GM23338 (cell line): ENCODE measurements around the gene ANKLE2. TPM values are rescaled to one million over a fixed set of nuclear protein-coding genes. Genes with fewer than 3 reads are reported as not detected.

Experiments used
- ATAC-seq: fragments of 200-7000 bp; cut with Tn5 transposase; 3 replicates; pipeline ENCODE4 v1.9.1; 2020
- DNase-seq: peaks from one replicate; pipeline ENCODE4 v3.0.0-alpha.2; 2015; ENCODE audit warnings: low spot score
- H2AFZ ChIP-seq: fragments of 200-600 bp; sonication (generic); 2 replicates; pipeline ENCODE4 v1.8.0; 2016; ENCODE audit warnings: antibody characterized with exemption, mild to moderate bottlenecking, moderate library complexity
- H3F3A ChIP-seq: fragments of 200-600 bp; sonication (generic); replicated peaks from 2 replicates; pipeline ENCODE4 v1.8.0; 2017; ENCODE audit warnings: antibody characterized with exemption, mixed run types, low read depth
- H3K27ac ChIP-seq: fragments of 200-600 bp; sonication (generic); 2 replicates; pipeline ENCODE4 v1.6.1; 2016; ENCODE audit warnings: low read depth
- H3K27me3 ChIP-seq: fragments of 200-600 bp; sonication (generic); 2 replicates; pipeline ENCODE4 v1.8.0; 2016; ENCODE audit warnings: mild to moderate bottlenecking, mixed run types, moderate library complexity; ENCODE audit not compliant: insufficient read depth
- H3K36me3 ChIP-seq: fragments of 200-600 bp; sonication (generic); 2 replicates; pipeline ENCODE4 v1.8.0; 2016; ENCODE audit warnings: mild to moderate bottlenecking; ENCODE audit not compliant: insufficient read depth
- H3K4me1 ChIP-seq: fragments of 200-600 bp; sonication (generic); 2 replicates; pipeline ENCODE4 v1.8.0; 2016; ENCODE audit warnings: mild to moderate bottlenecking, moderate library complexity; ENCODE audit not compliant: insufficient read depth
- H3K4me2 ChIP-seq: fragments of 200-600 bp; sonication (generic); 2 replicates; pipeline ENCODE4 v1.7.1; 2017; ENCODE audit warnings: mixed run types
- H3K4me3 ChIP-seq: fragments of 200-600 bp; sonication (generic); 2 replicates; pipeline ENCODE4 v1.6.1; 2016; ENCODE audit warnings: mixed run types
- H3K79me2 ChIP-seq: fragments of 200-600 bp; sonication (generic); replicated peaks from 2 replicates; pipeline ENCODE4 v1.8.0; 2017; ENCODE audit warnings: mild to moderate bottlenecking; ENCODE audit not compliant: insufficient read depth
- H3K9me2 ChIP-seq: fragments of 200-600 bp; sonication (generic); 2 replicates; pipeline ENCODE4 v1.8.0; 2017; ENCODE audit not compliant: insufficient read depth
- H4K20me1 ChIP-seq: fragments of 200-600 bp; sonication (generic); replicated peaks from 2 replicates; pipeline ENCODE4 v1.8.0; 2017; ENCODE audit warnings: mild to moderate bottlenecking; ENCODE audit not compliant: insufficient read depth
- H3K27ac Mint-ChIP-seq: 2 replicates; pipeline ENCODE4 v1.8.0; 2020; ENCODE audit warnings: inconsistent platforms, mild to moderate bottlenecking, moderate library complexity, mixed read lengths
- H3K27me3 Mint-ChIP-seq: 3 replicates; pipeline ENCODE4 v1.8.0; 2022; ENCODE audit warnings: low read depth, mild to moderate bottlenecking, moderate library complexity, mixed read lengths, inconsistent platforms; ENCODE audit not compliant: insufficient read depth, poor library complexity
- H3K36me3 Mint-ChIP-seq: 3 replicates; pipeline ENCODE4 v1.8.0; 2021; ENCODE audit warnings: low read depth, mild to moderate bottlenecking, inconsistent platforms, moderate library complexity, mixed read lengths
- H3K4me1 Mint-ChIP-seq: 3 replicates; pipeline ENCODE4 v1.8.0; 2020; ENCODE audit warnings: mild to moderate bottlenecking, inconsistent platforms, mixed read lengths
- H3K4me3 Mint-ChIP-seq: 3 replicates; pipeline ENCODE4 v1.8.0; 2021; ENCODE audit warnings: moderate library complexity, mild to moderate bottlenecking, inconsistent platforms, mixed read lengths
- H3K9me3 Mint-ChIP-seq: 3 replicates; pipeline ENCODE4 v1.8.0; 2020; ENCODE audit warnings: moderate library complexity, mild to moderate bottlenecking, inconsistent platforms, mixed read lengths
- CREB1 ChIP-seq: fragments of 250-450 bp; sonication (Bioruptor Pico); IDR thresholded peaks from 2 replicates; pipeline ENCODE4 v1.5.0; 2020; ENCODE audit warnings: low read depth, mild to moderate bottlenecking, moderate library complexity
- EZH2 ChIP-seq: fragments of 200-600 bp; sonication (generic); IDR thresholded peaks from one replicate; pipeline ENCODE4 v1.8.0; 2017; ENCODE audit warnings: antibody characterized with exemption, mild to moderate bottlenecking, low read depth; ENCODE audit not compliant: unreplicated experiment
- EZH2phosphoT487 ChIP-seq: fragments of 200-600 bp; sonication (generic); IDR thresholded peaks from one replicate; pipeline ENCODE4 v1.8.1; 2018; ENCODE audit warnings: antibody characterized with exemption; ENCODE audit not compliant: unreplicated experiment
- JUNB ChIP-seq: IDR thresholded peaks from one replicate; pipeline ENCODE4 v1.6.1; 2016; ENCODE audit warnings: antibody characterized with exemption; ENCODE audit not compliant: unreplicated experiment
- NANOG ChIP-seq: IDR thresholded peaks from 2 replicates; pipeline ENCODE4 v1.6.1; 2016; ENCODE audit warnings: antibody characterized with exemption, borderline replicate concordance
- POLR2AphosphoS5 ChIP-seq: IDR thresholded peaks from 2 replicates; pipeline ENCODE4 v1.6.1; 2016; ENCODE audit warnings: antibody characterized with exemption, low read depth
- REST ChIP-seq: IDR thresholded peaks from one replicate; pipeline ENCODE4 v1.6.1; 2018; ENCODE audit warnings: antibody characterized with exemption; ENCODE audit not compliant: unreplicated experiment
- STAT1 ChIP-seq: IDR thresholded peaks from one replicate; pipeline ENCODE4 v1.6.1; 2016; ENCODE audit warnings: antibody characterized with exemption; ENCODE audit not compliant: unreplicated experiment
- ZNF331 ChIP-seq: fragments of 250-450 bp; sonication (Bioruptor Pico); IDR thresholded peaks from 2 replicates; pipeline ENCODE4 v1.5.0; 2020; ENCODE audit warnings: low read depth, mild to moderate bottlenecking, moderate library complexity
- polyA plus RNA-seq: library from polyadenylated mRNA; unstranded; fragments of >200 nt; fragmentation: Nextera tagmentation; extraction: Ambion mirVana; gene quantifications from 2 replicates; pipeline ENCODE4 v1.2.1, GENCODE V29; 2016
- total RNA-seq: library from RNA; depleted of rRNA; stranded (reverse); fragments of >200 nt; shearing (Covaris generic); gene quantifications from 2 replicates; pipeline ENCODE4 v1.2.3, GENCODE V29; 2014
- TF ChIP-seq, protein P1 (sequence below): fragments of 250-450 bp; sonication (Bioruptor Pico); IDR thresholded peaks from 2 replicates; pipeline ENCODE4 v1.5.0; 2020; ENCODE audit warnings: mild to moderate bottlenecking, moderate library complexity

Gene ANKLE2
- total and polyA plus RNA-seq, 2 experiments from 2014 or later, result 27.2 to 63.7 TPM

DNA sequence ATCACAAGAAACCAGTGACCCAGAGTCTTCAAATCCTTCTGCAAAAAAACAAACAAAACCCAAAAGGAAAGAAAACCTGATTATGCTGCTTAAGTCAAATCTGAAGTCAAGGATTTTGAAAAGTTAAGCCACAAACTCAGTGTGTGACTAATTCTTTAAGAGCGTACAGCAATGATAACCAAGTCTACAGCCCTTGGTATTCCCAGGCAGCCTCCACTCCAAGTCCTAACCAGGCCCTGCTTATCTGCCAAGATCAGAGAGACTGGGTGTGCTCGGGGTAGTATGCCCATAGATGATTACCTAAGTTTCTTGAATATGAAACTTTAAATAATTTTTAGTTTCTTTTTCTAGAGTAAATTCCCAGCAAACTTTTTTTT, 37.9 kb downstream of the ANKLE2 start:
- peaks cover 18% of the 10 kb centered on the region for H4K20me1 ChIP-seq
- H2AFZ ChIP-seq, result no peak overlapping the region
- Mint-ChIP-seq H3K36me3 (peaks cover 90% of the 10 kb centered on the region), H3K4me3 (no peak overlapping the region), H3K27me3 (peaks cover 24% of the 10 kb centered on the region), H3K9me3 (peaks cover 4% of the 10 kb centered on the region), H3K27ac (no peak overlapping the region), H3K4me1 (no peaks in the 10 kb centered on the region)
- no peaks in the 10 kb centered on the region for H3K4me1 ChIP-seq
- no peaks in the 10 kb centered on the region for H3K27me3 ChIP-seq
- DNase-seq, result no peak
- TF ChIP-seq JUNB (no peak), STAT1 (no peak), POLR2AphosphoS5 (peak; percentile 26; the same call in 1 of the 2 replicates)
- peak overlapping the region; percentile 39; the same call in 1 of the 2 replicates for H3K27ac ChIP-seq
- H3K36me3 ChIP-seq, result peaks cover 21% of the 10 kb centered on the region
- H3K4me2 ChIP-seq, result no peak overlapping the region
- no peak overlapping the region for H3K4me3 ChIP-seq
- H3K79me2 ChIP-seq, result peaks cover 6% of the 10 kb centered on the region
- H3F3A ChIP-seq, result peaks cover 24% of the 10 kb centered on the region
- no peak for ATAC-seq
- H3K9me2 ChIP-seq, result no peaks in the 10 kb centered on the region

DNA sequence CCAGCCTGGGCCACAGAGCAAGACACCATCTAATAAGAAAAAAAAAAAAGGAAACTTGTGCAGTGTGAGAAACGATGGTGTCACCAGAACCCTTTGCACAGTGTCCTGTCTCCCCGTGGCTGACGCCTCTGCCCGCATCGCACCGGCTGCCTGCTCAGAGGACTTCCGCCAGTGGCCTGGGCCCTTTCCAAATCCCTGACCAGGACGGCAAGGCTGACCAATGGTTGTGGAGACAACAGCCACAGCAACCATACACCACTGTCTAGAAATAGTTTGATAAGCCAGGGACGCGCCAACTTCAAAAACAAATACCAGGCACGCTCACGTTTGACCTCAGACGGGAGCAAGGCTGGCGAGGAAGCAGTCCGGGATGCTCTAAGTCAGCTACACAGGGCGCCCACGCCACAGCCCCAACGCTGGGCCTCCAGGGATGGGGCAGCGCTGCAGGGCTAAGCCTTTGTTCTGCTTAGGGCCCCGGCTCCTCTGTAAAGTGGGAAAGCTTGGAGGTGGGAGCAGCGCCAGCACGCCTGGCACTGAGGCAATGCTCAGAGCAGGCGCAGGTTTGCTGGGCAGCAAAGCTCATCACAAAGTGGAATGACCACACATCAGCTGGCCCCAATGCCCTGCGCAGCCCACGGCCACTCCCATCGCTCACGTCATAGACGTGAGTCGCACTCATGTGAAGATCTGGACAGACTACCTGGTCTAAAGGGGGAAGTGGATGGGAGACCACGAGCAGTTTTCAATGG, 38.4 kb downstream of the ANKLE2 start:
- no peaks in the 10 kb centered on the region; the same call in 2 of the 3 replicates for H3K9me3 Mint-ChIP-seq
- ATAC-seq (peak; percentile 17; the same call in 1 of the 3 replicates), DNase-seq (no peak)
- H3K27ac ChIP-seq, result peak overlapping the region; percentile 39; the same call in 1 of the 2 replicates
- H3K27me3 ChIP-seq, result no peaks in the 10 kb centered on the region
- no peak overlapping the region for H2AFZ ChIP-seq
- H3K4me3 ChIP-seq, result no peak overlapping the region
- H3K27ac Mint-ChIP-seq, result no peak overlapping the region
- H3K36me3 ChIP-seq, result peaks cover 16% of the 10 kb centered on the region; the same call in 1 of the 2 replicates
- peaks cover 13% of the 10 kb centered on the region for H4K20me1 ChIP-seq
- peaks cover 88% of the 10 kb centered on the region for H3K36me3 Mint-ChIP-seq
- H3K9me2 ChIP-seq, result no peaks in the 10 kb centered on the region
- no peaks in the 10 kb centered on the region for H3K4me1 ChIP-seq
- H3K4me3 Mint-ChIP-seq, result no peak overlapping the region
- peaks cover 20% of the 10 kb centered on the region for H3K27me3 Mint-ChIP-seq
- peaks cover 26% of the 10 kb centered on the region for H3F3A ChIP-seq
- no peaks in the 10 kb centered on the region for H3K4me1 Mint-ChIP-seq
- H3K4me2 ChIP-seq, result no peak overlapping the region
- H3K79me2 ChIP-seq, result peaks cover 6% of the 10 kb centered on the region
- TF ChIP-seq REST, result no peak
- no peak for TF ChIP-seq NANOG
- no peak for TF ChIP-seq ZNF331 (CRISPR knock-in tag)
- no peak for TF ChIP-seq JUNB
- TF ChIP-seq EZH2, result no peak
- no peak for TF ChIP-seq POLR2AphosphoS5
- TF ChIP-seq, protein P1, sequence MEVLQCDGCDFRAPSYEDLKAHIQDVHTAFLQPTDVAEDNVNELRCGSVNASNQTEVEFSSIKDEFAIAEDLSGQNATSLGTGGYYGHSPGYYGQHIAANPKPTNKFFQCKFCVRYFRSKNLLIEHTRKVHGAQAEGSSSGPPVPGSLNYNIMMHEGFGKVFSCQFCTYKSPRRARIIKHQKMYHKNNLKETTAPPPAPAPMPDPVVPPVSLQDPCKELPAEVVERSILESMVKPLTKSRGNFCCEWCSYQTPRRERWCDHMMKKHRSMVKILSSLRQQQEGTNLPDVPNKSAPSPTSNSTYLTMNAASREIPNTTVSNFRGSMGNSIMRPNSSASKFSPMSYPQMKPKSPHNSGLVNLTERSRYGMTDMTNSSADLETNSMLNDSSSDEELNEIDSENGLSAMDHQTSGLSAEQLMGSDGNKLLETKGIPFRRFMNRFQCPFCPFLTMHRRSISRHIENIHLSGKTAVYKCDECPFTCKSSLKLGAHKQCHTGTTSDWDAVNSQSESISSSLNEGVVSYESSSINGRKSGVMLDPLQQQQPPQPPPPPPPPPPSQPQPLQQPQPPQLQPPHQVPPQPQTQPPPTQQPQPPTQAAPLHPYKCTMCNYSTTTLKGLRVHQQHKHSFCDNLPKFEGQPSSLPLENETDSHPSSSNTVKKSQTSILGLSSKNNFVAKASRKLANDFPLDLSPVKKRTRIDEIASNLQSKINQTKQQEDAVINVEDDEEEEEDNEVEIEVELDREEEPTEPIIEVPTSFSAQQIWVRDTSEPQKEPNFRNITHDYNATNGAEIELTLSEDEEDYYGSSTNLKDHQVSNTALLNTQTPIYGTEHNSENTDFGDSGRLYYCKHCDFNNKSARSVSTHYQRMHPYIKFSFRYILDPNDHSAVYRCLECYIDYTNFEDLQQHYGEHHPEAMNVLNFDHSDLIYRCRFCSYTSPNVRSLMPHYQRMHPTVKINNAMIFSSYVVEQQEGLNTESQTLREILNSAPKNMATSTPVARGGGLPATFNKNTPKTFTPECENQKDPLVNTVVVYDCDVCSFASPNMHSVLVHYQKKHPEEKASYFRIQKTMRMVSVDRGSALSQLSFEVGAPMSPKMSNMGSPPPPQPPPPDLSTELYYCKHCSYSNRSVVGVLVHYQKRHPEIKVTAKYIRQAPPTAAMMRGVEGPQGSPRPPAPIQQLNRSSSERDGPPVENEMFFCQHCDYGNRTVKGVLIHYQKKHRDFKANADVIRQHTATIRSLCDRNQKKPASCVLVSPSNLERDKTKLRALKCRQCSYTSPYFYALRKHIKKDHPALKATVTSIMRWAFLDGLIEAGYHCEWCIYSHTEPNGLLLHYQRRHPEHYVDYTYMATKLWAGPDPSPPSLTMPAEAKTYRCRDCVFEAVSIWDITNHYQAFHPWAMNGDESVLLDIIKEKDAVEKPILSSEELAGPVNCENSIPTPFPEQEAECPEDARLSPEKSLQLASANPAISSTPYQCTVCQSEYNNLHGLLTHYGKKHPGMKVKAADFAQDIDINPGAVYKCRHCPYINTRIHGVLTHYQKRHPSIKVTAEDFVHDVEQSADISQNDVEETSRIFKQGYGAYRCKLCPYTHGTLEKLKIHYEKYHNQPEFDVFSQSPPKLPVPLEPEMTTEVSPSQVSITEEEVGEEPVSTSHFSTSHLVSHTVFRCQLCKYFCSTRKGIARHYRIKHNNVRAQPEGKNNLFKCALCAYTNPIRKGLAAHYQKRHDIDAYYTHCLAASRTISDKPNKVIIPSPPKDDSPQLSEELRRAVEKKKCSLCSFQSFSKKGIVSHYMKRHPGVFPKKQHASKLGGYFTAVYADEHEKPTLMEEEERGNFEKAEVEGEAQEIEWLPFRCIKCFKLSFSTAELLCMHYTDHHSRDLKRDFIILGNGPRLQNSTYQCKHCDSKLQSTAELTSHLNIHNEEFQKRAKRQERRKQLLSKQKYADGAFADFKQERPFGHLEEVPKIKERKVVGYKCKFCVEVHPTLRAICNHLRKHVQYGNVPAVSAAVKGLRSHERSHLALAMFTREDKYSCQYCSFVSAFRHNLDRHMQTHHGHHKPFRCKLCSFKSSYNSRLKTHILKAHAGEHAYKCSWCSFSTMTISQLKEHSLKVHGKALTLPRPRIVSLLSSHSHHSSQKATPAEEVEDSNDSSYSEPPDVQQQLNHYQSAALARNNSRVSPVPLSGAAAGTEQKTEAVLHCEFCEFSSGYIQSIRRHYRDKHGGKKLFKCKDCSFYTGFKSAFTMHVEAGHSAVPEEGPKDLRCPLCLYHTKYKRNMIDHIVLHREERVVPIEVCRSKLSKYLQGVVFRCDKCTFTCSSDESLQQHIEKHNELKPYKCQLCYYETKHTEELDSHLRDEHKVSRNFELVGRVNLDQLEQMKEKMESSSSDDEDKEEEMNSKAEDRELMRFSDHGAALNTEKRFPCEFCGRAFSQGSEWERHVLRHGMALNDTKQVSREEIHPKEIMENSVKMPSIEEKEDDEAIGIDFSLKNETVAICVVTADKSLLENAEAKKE (CRISPR knock-in tag), result no peak
- TF ChIP-seq CREB1 (CRISPR knock-in tag), result no peak
- TF ChIP-seq STAT1, result no peak
- no peak for TF ChIP-seq EZH2phosphoT487
